Uterus (tissue), 4 donors: ENCODE measurements around the gene TLE4. TPM values are rescaled to one million over a fixed set of nuclear protein-coding genes. Genes with fewer than 3 reads are reported as not detected.

ENCODE experiments used
- DNase-seq, 2 donors: peaks; one replicate each; pipeline ENCODE4 v3.0.0-alpha.2; 2019 to 2020
- H3K27ac ChIP-seq, 2 donors: fragments of 200-600 bp; sonication (generic); 1 replicate in 1 of 2; 2 replicates in 1 of 2; pipeline ENCODE4 v1.5.1; 2016 to 2018
- H3K27me3 ChIP-seq, 2 donors: fragments of 200-600 bp; sonication (generic); one replicate each; pipeline ENCODE4 v1.5.1; 2018 to 2019; ENCODE audit warnings: control low read depth in 1 of 2
- H3K36me3 ChIP-seq, 2 donors: fragments of 200-600 bp; sonication (generic); one replicate each; pipeline ENCODE4 v1.5.1; 2019; ENCODE audit warnings: control low read depth in 1 of 2
- H3K4me1 ChIP-seq, 2 donors: fragments of 200-600 bp; sonication (generic); one replicate each; pipeline ENCODE4 v1.5.1; 2018 to 2019; ENCODE audit warnings: control low read depth in 1 of 2
- H3K4me3 ChIP-seq, 2 donors: fragments of 200-600 bp; sonication (generic); 1 replicate in 1 of 2; 2 replicates in 1 of 2; pipeline ENCODE4 v1.5.1; 2018 to 2019; ENCODE audit warnings: mild to moderate bottlenecking in 1 of 2
- H3K9me3 ChIP-seq, 2 donors: fragments of 200-600 bp; sonication (generic); one replicate each; pipeline ENCODE4 v1.5.1; 2019; ENCODE audit warnings: control low read depth in 1 of 2
- POLR2A ChIP-seq, 2 donors: fragments of 450-650 bp; IDR thresholded peaks; one replicate each; pipeline ENCODE4 v1.6.1; 2016; ENCODE audit warnings: antibody characterized with exemption in 2 of 2, mild to moderate bottlenecking in 1 of 2, moderate library complexity in 1 of 2
- intact Hi-C: fragments of 100-400 bp; cut with DNase I; formaldehyde crosslinking; loops from one replicate; pipeline ENCODE4 v1.15.1; 2023; ENCODE audit warnings: low total_unique reads
- total RNA-seq, 4 donors: library from RNA; depleted of rRNA in 3 of 4; stranded (reverse); fragments of >200 nt in 3 of 4; gene quantifications; one replicate each; pipeline versions ENCODE4 v1.1.0 to v1.2.4, GENCODE V29; 2014 to 2023
- TF ChIP-seq, protein P1 (sequence below), 4 experiments: fragments of 200-600 bp in 2 of 4; fragments of 450-650 bp in 2 of 4; sonication (generic) in 2 of 4; IDR thresholded peaks; one replicate each; pipeline ENCODE4 v1.5.1; 2016 to 2019; ENCODE audit warnings: antibody characterized with exemption in 4 of 4, mild to moderate bottlenecking in 2 of 4, moderate library complexity in 1 of 4
- donor health status: DM: yes; HTN: yes; CAD: no.

The TLE4 gene
- total RNA-seq, 4 donors from 2014 or later: 21.1 to 134 (median 35.1) TPM

DNA sequence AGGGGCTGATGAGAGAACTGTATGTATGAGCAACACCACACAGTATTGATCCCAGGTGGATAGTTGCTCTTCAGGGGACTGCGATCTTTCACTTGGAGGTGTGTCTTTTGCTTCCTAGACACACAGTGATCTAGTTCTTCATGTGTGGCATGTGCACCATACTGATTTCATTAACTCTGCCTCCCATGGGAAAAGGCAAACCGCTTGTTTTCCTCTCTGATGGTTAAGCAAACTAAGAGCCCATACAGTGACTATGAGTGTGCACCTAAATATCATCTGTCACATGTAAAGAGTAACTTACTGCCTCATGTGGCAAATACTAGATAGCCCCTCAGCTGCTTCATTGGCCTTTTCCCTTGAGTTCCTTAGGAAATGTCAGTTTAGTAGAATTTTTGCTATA is 147.3 kb downstream of the TLE4 start:
- Histone ChIP-seq H3K4me3 (no peak overlapping the region), H3K4me1 (no peaks in the 10 kb centered on the region), H3K27me3 (no peaks in the 10 kb centered on the region), H3K36me3 (no peaks in the 10 kb centered on the region), H3K9me3 (no peaks in the 10 kb centered on the region), H3K27ac (no peak overlapping the region)
- intact Hi-C loops: no loop called here
- TF ChIP-seq, protein P1, sequence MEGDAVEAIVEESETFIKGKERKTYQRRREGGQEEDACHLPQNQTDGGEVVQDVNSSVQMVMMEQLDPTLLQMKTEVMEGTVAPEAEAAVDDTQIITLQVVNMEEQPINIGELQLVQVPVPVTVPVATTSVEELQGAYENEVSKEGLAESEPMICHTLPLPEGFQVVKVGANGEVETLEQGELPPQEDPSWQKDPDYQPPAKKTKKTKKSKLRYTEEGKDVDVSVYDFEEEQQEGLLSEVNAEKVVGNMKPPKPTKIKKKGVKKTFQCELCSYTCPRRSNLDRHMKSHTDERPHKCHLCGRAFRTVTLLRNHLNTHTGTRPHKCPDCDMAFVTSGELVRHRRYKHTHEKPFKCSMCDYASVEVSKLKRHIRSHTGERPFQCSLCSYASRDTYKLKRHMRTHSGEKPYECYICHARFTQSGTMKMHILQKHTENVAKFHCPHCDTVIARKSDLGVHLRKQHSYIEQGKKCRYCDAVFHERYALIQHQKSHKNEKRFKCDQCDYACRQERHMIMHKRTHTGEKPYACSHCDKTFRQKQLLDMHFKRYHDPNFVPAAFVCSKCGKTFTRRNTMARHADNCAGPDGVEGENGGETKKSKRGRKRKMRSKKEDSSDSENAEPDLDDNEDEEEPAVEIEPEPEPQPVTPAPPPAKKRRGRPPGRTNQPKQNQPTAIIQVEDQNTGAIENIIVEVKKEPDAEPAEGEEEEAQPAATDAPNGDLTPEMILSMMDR (IDR thresholded peaks at IDR 0.05): no peak
- no peak for TF ChIP-seq POLR2A (IDR thresholded peaks at IDR 0.05)
- DNase-seq: no peak

DNA sequence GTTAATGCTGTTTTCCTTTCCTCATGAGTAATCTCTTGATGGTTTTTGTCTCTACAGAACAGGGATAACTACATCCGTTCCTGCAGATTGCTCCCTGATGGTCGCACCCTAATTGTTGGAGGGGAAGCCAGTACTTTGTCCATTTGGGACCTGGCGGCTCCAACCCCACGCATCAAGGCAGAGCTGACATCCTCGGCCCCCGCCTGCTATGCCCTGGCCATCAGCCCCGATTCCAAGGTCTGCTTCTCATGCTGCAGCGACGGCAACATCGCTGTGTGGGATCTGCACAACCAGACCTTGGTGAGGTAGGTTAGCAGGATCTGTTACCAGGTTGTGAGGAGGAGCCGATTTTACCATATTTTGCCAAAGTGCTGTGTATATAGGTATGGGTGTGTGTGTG is 148.2 kb downstream of the TLE4 start:
- Histone ChIP-seq H3K9me3 (no peaks in the 10 kb centered on the region), H3K4me3 (no peak overlapping the region), H3K36me3 (no peaks in the 10 kb centered on the region), H3K27ac (no peak overlapping the region), H3K4me1 (no peaks in the 10 kb centered on the region), H3K27me3 (no peaks in the 10 kb centered on the region)
- DNase-seq: no peak
- TF ChIP-seq, protein P1 (IDR thresholded peaks at IDR 0.05): no peak
- no peak for TF ChIP-seq POLR2A (IDR thresholded peaks at IDR 0.05)
- intact Hi-C loops: no loop called here

DNA sequence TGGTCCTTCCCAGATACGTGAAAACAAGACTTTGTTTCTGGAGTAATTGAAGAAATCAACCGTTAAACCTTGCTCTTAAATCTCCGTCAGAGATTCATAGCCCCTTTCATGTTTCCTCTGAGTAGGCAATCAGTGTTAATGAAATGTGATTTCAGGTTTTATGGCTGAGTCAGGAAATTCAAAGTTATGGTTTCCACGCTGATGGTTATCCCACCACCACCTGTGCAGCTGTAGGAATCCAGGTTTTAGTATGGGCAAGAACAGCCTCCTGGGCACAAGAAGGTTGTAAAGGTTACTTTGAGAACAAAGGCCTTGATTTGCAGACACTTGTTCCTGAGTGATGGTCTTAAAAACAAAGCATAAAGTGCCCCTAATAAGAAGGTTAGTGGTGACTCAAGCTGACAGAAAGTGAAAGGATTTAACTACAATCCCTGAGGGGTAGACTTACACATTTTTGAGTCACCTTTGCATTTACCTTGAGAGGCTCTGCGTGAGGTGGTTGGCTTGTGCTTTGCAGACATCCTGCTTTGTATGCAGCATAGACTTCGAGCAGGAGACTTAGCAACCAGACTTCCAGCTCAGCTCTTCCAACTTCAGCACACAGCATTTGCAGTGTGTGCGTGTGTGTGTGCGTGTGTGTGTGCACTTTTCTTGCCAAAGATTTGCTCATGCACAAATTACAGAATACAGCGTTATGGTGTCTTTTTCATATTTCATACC is 159.6 kb downstream of the TLE4 start:
- H3K36me3 ChIP-seq: no peaks in the 10 kb centered on the region
- H3K27me3 ChIP-seq: no peaks in the 10 kb centered on the region
- TF ChIP-seq POLR2A (IDR thresholded peaks at IDR 0.05): no peak
- TF ChIP-seq, protein P1 (IDR thresholded peaks at IDR 0.05): no peak
- H3K9me3 ChIP-seq: no peaks in the 10 kb centered on the region
- H3K4me3 ChIP-seq: no peak overlapping the region
- H3K27ac ChIP-seq: no peak overlapping the region
- no peak for DNase-seq
- no peaks in the 10 kb centered on the region for H3K4me1 ChIP-seq
- intact Hi-C loops: no loop called here

DNA sequence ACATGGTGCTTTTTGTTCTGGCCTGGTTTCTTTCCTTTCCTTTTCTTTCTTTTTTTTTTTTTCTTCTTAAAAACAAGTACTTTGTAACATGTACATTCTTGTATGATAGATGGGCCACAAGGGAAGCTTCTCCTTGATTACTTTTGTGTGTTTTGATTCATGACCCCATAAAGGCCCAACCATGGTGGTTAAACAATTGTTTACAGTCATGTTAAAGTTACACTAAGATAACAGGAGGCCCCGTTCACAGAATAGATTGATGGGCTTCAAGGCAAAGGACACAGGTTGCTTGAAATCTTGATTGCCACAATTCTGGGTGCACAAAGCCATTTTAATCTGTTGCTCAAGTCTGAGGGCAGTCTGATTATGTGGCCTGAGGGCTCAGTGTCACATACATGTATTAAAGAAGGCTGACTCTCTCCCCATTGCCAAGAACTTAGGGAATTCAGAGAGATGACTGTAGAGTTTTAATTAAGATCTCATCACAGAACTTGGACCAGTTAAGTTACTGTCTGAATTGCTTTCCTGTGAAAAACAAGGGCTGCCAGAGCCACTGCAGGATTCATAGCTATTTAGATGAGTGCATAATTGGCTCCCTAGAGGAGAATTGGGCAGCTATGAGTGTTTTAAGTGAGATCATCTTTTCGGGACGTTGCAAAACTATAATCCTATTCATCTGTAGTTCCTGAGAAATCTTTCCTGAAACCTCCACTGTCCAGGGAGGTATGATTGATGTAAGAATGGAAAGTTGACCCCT is 163.4 kb downstream of the TLE4 start:
- no peaks in the 10 kb centered on the region for H3K27me3 ChIP-seq
- no peaks in the 10 kb centered on the region for H3K9me3 ChIP-seq
- DNase-seq: no peak
- intact Hi-C loops: no loop called here
- no peak overlapping the region for H3K27ac ChIP-seq
- H3K4me1 ChIP-seq: no peaks in the 10 kb centered on the region
- no peak overlapping the region for H3K4me3 ChIP-seq
- TF ChIP-seq, protein P1 (IDR thresholded peaks at IDR 0.05): no peak
- TF ChIP-seq POLR2A (IDR thresholded peaks at IDR 0.05): no peak
- H3K36me3 ChIP-seq: no peaks in the 10 kb centered on the region

DNA sequence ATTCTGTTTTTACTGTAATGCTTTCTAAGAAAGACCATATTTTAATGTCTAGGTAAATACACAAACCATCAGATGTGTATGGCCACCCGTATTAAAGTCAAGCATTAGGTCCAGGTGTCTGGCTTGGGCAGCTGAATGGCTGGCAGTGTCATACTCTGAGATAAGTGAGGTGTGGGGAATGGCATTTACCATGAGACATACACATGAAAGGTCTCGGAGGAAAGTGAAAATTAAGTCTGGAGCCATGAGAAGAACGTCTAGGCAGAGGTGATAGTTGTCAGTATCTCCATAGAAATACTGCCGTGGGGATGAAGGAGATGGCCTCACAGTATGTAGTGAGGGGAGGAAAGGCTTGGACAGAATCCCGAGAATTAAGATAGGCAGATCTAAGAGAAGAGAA is 164.3 kb downstream of the TLE4 start:
- no peak for DNase-seq
- Histone ChIP-seq H3K9me3 (no peaks in the 10 kb centered on the region), H3K4me1 (no peaks in the 10 kb centered on the region), H3K4me3 (no peak overlapping the region), H3K27me3 (no peaks in the 10 kb centered on the region), H3K36me3 (no peaks in the 10 kb centered on the region), H3K27ac (no peak overlapping the region)
- TF ChIP-seq POLR2A (IDR thresholded peaks at IDR 0.05): no peak
- TF ChIP-seq, protein P1 (IDR thresholded peaks at IDR 0.05): no peak
- intact Hi-C loops: no loop called here
